HG02943 (cell line): Measurements from ENCODE around the gene NEK11.

Source experiments
- ATAC-seq: cut with Tn5 transposase; IDR thresholded peaks from one replicate; pipeline ENCODE4 v1.9.1; 2021; ENCODE audit warnings: mild to moderate bottlenecking, low read depth, moderate library complexity; ENCODE audit not compliant: unreplicated experiment

The NEK11 gene

GRCh38 chr3:131110087-131110486 lies 83.4 kb downstream of the NEK11 start:
- no peak for ATAC-seq

GRCh38 chr3:131114256-131114655 lies 87.6 kb downstream of the NEK11 start:
- no peak for ATAC-seq

- no peak for ATAC-seq
These were observed 99.0 kb downstream of the NEK11 start for GRCh38 chr3:131125684-131126083.

GRCh38 chr3:131140891-131141290 lies 114.2 kb downstream of the NEK11 start:
- ATAC-seq = no peak

- no peak for ATAC-seq
These were observed 115.1 kb downstream of the NEK11 start for GRCh38 chr3:131141770-131142169.

GRCh38 chr3:131142580-131142979 lies 115.9 kb downstream of the NEK11 start:
- ATAC-seq = no peak

- ATAC-seq = no peak
These were observed 117.1 kb downstream of the NEK11 start for GRCh38 chr3:131143802-131144201.

- ATAC-seq = no peak
These were observed 120.9 kb downstream of the NEK11 start for GRCh38 chr3:131147534-131147933.

- no peak for ATAC-seq
These were observed 131.8 kb downstream of the NEK11 start for GRCh38 chr3:131158434-131158833.

- ATAC-seq = no peak
These were observed 135.8 kb downstream of the NEK11 start for GRCh38 chr3:131162516-131162915.

- no peak for ATAC-seq
These were observed 141.2 kb downstream of the NEK11 start for GRCh38 chr3:131167867-131168266.

GRCh38 chr3:131169331-131169730 lies 142.7 kb downstream of the NEK11 start:
- no peak for ATAC-seq

GRCh38 chr3:131172502-131173200 lies 146.0 kb downstream of the NEK11 start:
- ATAC-seq = no peak

- ATAC-seq = peak; percentile 94
These were observed 148.1 kb downstream of the NEK11 start for GRCh38 chr3:131174752-131175151.

- no peak for ATAC-seq
These were observed 152.2 kb downstream of the NEK11 start for GRCh38 chr3:131178710-131179375.

- no peak for ATAC-seq
These were observed 166.0 kb downstream of the NEK11 start for GRCh38 chr3:131192701-131193100.

- no peak for ATAC-seq
These were observed 167.1 kb downstream of the NEK11 start for GRCh38 chr3:131193641-131194238.

- no peak for ATAC-seq
These were observed 168.1 kb downstream of the NEK11 start for GRCh38 chr3:131194816-131195215.

- no peak for ATAC-seq
These were observed 174.0 kb downstream of the NEK11 start for GRCh38 chr3:131200636-131201199.

GRCh38 chr3:131216330-131216729 lies 189.7 kb downstream of the NEK11 start:
- no peak for ATAC-seq

GRCh38 chr3:131216801-131217200 lies 190.1 kb downstream of the NEK11 start:
- no peak for ATAC-seq
